ENCODE data around the gene ARMCX1.

DNA sequence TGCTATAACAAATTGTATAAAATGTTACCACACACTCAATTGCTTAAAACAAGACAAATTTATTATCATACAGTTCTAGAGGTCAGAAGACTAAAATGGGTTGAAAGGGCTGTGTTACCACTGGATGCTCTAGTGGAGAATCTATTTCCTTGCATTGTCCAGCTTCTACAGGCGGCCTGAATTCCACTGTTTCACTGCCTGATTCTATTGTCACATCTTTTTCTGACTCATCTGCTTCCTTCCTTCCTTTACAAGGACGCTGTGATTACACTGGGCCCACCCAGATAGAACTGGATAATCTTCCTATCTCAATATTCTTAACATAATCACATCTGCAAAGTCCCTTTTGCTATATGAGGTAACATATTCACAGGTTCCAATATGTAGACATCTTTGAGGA lies 19.4 kb upstream of the ARMCX1 start:
- TF ChIP-seq, protein P1, sequence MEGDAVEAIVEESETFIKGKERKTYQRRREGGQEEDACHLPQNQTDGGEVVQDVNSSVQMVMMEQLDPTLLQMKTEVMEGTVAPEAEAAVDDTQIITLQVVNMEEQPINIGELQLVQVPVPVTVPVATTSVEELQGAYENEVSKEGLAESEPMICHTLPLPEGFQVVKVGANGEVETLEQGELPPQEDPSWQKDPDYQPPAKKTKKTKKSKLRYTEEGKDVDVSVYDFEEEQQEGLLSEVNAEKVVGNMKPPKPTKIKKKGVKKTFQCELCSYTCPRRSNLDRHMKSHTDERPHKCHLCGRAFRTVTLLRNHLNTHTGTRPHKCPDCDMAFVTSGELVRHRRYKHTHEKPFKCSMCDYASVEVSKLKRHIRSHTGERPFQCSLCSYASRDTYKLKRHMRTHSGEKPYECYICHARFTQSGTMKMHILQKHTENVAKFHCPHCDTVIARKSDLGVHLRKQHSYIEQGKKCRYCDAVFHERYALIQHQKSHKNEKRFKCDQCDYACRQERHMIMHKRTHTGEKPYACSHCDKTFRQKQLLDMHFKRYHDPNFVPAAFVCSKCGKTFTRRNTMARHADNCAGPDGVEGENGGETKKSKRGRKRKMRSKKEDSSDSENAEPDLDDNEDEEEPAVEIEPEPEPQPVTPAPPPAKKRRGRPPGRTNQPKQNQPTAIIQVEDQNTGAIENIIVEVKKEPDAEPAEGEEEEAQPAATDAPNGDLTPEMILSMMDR (IDR thresholded peaks at IDR 0.05): no peak
- TF ChIP-seq POLR2A (IDR thresholded peaks at IDR 0.05): no peak
